DOHH2 (cell line): ENCODE data around the gene C4orf33.

Source experiments
- CTCF ChIP-seq: fragments of 200-600 bp; sonication (generic); IDR thresholded peaks from one replicate; pipeline ENCODE4 v1.5.1; 2014; ENCODE audit warnings: antibody characterized with exemption, mild to moderate bottlenecking, low read depth, low read length; ENCODE audit not compliant: poor library complexity, severe bottlenecking
- EZH2phosphoT487 ChIP-seq: fragments of 200-600 bp; sonication (generic); IDR thresholded peaks from 2 replicates; pipeline ENCODE4 v1.6.1; 2017; ENCODE audit warnings: borderline replicate concordance, mild to moderate bottlenecking, antibody characterized with exemption, low read length, moderate library complexity, mixed read lengths

GRCh38 chr4:129062580-129062979 is 33.4 kb upstream of the C4orf33 start:
- TF ChIP-seq CTCF (no peak), EZH2phosphoT487 (no peak)
